ENCODE data around the gene SRD5A1.

GRCh38 chr5:6722015-6722414 is 88.8 kb downstream of the SRD5A1 start:
- TF ChIP-seq POLR2A (IDR thresholded peaks at IDR 0.05) (no peak), CTCF (IDR thresholded peaks at IDR 0.05) (no peak), POLR2AphosphoS5 (IDR thresholded peaks at IDR 0.05) (no peak), EP300 (IDR thresholded peaks at IDR 0.05; ENCODE audit: low read depth) (no peak)

Data from transverse colon (tissue), 4 donors.